H1 (cell line): ENCODE results near the gene CACNG6. TPM values are rescaled to one million over a fixed set of nuclear protein-coding genes. Genes with fewer than 3 reads are reported as not detected.

Experiments
- CTCF ChIA-PET: fragments of 300-600 bp; sonication (Branson Sonifier 250); formaldehyde crosslinking; loops from one replicate; lab custom pipeline; 2021; ENCODE audit not compliant: partially characterized antibody; lab: Charles Lee
- POLR2A ChIA-PET: fragments of 300-600 bp; sonication (Branson Sonifier 250); formaldehyde crosslinking; loops from one replicate; lab custom pipeline; 2021; ENCODE audit warnings: inconsistent platforms; ENCODE audit not compliant: partially characterized antibody; lab: Charles Lee
- DNase-seq, 2 experiments: peaks; one replicate each; pipeline versions ENCODE4 v3.0.0 to v3.0.0-alpha.2; 2010 to 2022; ENCODE audit warnings: low spot score in 2 of 2, low read depth in 1 of 2, mixed read lengths in 1 of 2
- FAIRE-seq: peaks from 2 replicates; lab custom pipeline; 2011; peaks lifted over from hg19 to GRCh38; lab: Jason Lieb, UNC
- H2AFZ ChIP-seq: 2 replicates; pipeline ENCODE4 v1.8.1; 2012; ENCODE audit warnings: low read length, inconsistent platforms
- H2AK5ac ChIP-seq: 2 replicates; pipeline ENCODE4 v1.6.1; 2013; ENCODE audit warnings: low read depth, low read length
- H2BK120ac ChIP-seq: replicated peaks from 2 replicates; pipeline ENCODE3; 2013; ENCODE audit warnings: low read depth, low read length, inconsistent platforms
- H2BK12ac ChIP-seq: 2 replicates; pipeline ENCODE4 v1.6.1; 2013; ENCODE audit warnings: low read depth, low read length
- H2BK15ac ChIP-seq: 2 replicates; pipeline ENCODE4 v1.6.1; 2013; ENCODE audit warnings: low read length
- H2BK20ac ChIP-seq: 2 replicates; pipeline ENCODE4 v1.6.1; 2013; ENCODE audit warnings: low read length
- H2BK5ac ChIP-seq: 2 replicates; pipeline ENCODE4 v1.6.1; 2013; ENCODE audit warnings: low read depth, low read length
- H3K14ac ChIP-seq: 2 replicates; pipeline ENCODE4 v1.6.1; 2013; ENCODE audit warnings: inconsistent platforms; ENCODE audit not compliant: insufficient read length
- H3K18ac ChIP-seq: 2 replicates; pipeline ENCODE4 v1.6.1; 2013; ENCODE audit warnings: low read length; ENCODE audit errors: extremely low read depth
- H3K23ac ChIP-seq: 2 replicates; pipeline ENCODE4 v1.6.1; 2013; ENCODE audit warnings: inconsistent platforms; ENCODE audit not compliant: insufficient read length
- H3K23me2 ChIP-seq: 2 replicates; pipeline ENCODE4 v1.6.1; 2013; ENCODE audit warnings: low read depth, low read length
- H3K27ac ChIP-seq: 2 replicates; pipeline ENCODE4 v1.6.1; 2011; ENCODE audit warnings: low read depth, low read length, inconsistent platforms
- H3K27me3 ChIP-seq, 4 experiments: replicated peaks in 1 of 4; 1 replicate in 1 of 4; 2 replicates in 3 of 4; pipeline versions ENCODE4 v1.6.1 to v1.8.1; 2011 to 2013; ENCODE audit warnings: low read length in 3 of 4, mild to moderate bottlenecking in 3 of 4, inconsistent platforms in 2 of 4, mixed read lengths in 2 of 4, moderate library complexity in 1 of 4; ENCODE audit not compliant: control insufficient read depth in 3 of 4, insufficient read depth in 3 of 4; ENCODE audit errors: extremely low read depth in 1 of 4
- H3K36me3 ChIP-seq, 4 experiments: 2 replicates each; pipeline versions ENCODE4 v1.6.1 to v1.8.1; 2011 to 2013; ENCODE audit warnings: mild to moderate bottlenecking in 4 of 4, low read length in 3 of 4, moderate library complexity in 2 of 4, control low read depth in 1 of 4, inconsistent platforms in 1 of 4; ENCODE audit not compliant: insufficient read depth in 4 of 4, control insufficient read depth in 2 of 4
- H3K4ac ChIP-seq: replicated peaks from 2 replicates; pipeline ENCODE3; 2013; ENCODE audit warnings: low read length, low read depth, mixed read lengths, inconsistent platforms; ENCODE audit not compliant: insufficient read length
- H3K4me1 ChIP-seq, 4 experiments: replicated peaks in 1 of 4; 1 replicate in 1 of 4; 2 replicates in 3 of 4; pipeline versions ENCODE4 v1.6.1 to v1.8.1; 2011 to 2013; ENCODE audit warnings: low read length in 3 of 4, inconsistent platforms in 2 of 4, mixed read lengths in 1 of 4; ENCODE audit not compliant: insufficient read depth in 4 of 4, control insufficient read depth in 3 of 4
- H3K4me2 ChIP-seq, 2 experiments: 2 replicates each; pipeline versions ENCODE4 v1.6.1 to v1.8.1; 2011 to 2013; ENCODE audit warnings: low read depth in 2 of 2, low read length in 2 of 2, control low read depth in 1 of 2, inconsistent platforms in 1 of 2, mild to moderate bottlenecking in 1 of 2; ENCODE audit not compliant: insufficient read depth in 1 of 2
- H3K4me3 ChIP-seq, 4 experiments: fragments of 200-600, 300-600 bp in 1 of 4; sonication (generic), shearing (Covaris generic), sonication (Bioruptor Twin) in 1 of 4; 2 replicates each; pipeline versions ENCODE4 v1.5.1 to v1.8.1; 2011 to 2016; ENCODE audit warnings: low read length in 4 of 4, low read depth in 3 of 4, control low read depth in 2 of 4, inconsistent platforms in 2 of 4, mild to moderate bottlenecking in 2 of 4, mixed read lengths in 1 of 4, moderate library complexity in 1 of 4; ENCODE audit not compliant: insufficient read depth in 2 of 4; ENCODE audit errors: extremely low read depth in 1 of 4
- H3K56ac ChIP-seq: replicated peaks from 2 replicates; pipeline ENCODE3; 2013; ENCODE audit warnings: low read depth, mild to moderate bottlenecking, mixed read lengths, low read length, inconsistent platforms; ENCODE audit not compliant: insufficient read length
- H3K79me1 ChIP-seq: 2 replicates; pipeline ENCODE4 v1.6.1; 2013; ENCODE audit warnings: low read depth, low read length, control low read depth
- H3K79me2 ChIP-seq, 2 experiments: 2 replicates each; pipeline versions ENCODE4 v1.6.1 to v1.8.1; 2012 to 2013; ENCODE audit warnings: low read length in 2 of 2, mild to moderate bottlenecking in 2 of 2, inconsistent platforms in 1 of 2; ENCODE audit not compliant: insufficient read depth in 2 of 2, control insufficient read depth in 1 of 2
- H3K9ac ChIP-seq, 4 experiments: replicated peaks in 1 of 4; 1 replicate in 1 of 4; 2 replicates in 3 of 4; pipeline versions ENCODE4 v1.6.1 to v1.8.1; 2011 to 2013; ENCODE audit warnings: low read depth in 3 of 4, low read length in 3 of 4, control low read depth in 2 of 4, mild to moderate bottlenecking in 2 of 4, moderate library complexity in 2 of 4, inconsistent platforms in 1 of 4; ENCODE audit errors: extremely low read depth in 1 of 4
- H3K9me3 ChIP-seq, 2 experiments: 2 replicates each; pipeline versions ENCODE4 v1.6.1 to v1.8.1; 2012 to 2013; ENCODE audit warnings: mild to moderate bottlenecking in 2 of 2, moderate library complexity in 2 of 2, control low read depth in 1 of 2, inconsistent platforms in 1 of 2, low read depth in 1 of 2, low read length in 1 of 2, mixed read lengths in 1 of 2; ENCODE audit not compliant: insufficient read depth in 2 of 2
- H4K20me1 ChIP-seq, 2 experiments: replicated peaks in 1 of 2; 2 replicates each; pipeline versions ENCODE3 to v1.8.1; 2011 to 2013; ENCODE audit warnings: inconsistent platforms in 2 of 2, low read length in 2 of 2, mild to moderate bottlenecking in 1 of 2; ENCODE audit not compliant: insufficient read depth in 2 of 2, control insufficient read depth in 1 of 2
- H4K5ac ChIP-seq: 2 replicates; pipeline ENCODE4 v1.6.1; 2013; ENCODE audit warnings: low read length, low read depth, mixed read lengths, inconsistent platforms; ENCODE audit not compliant: insufficient read length
- H4K8ac ChIP-seq: 2 replicates; pipeline ENCODE4 v1.8.0; 2013; ENCODE audit warnings: mild to moderate bottlenecking, moderate library complexity, low read length, inconsistent platforms; ENCODE audit not compliant: insufficient read depth; ENCODE audit errors: extremely low read depth
- H4K91ac ChIP-seq: replicated peaks from 2 replicates; pipeline ENCODE3; 2013; ENCODE audit warnings: low read length, mixed read lengths, inconsistent platforms; ENCODE audit not compliant: insufficient read length
- CBX5 ChIP-seq: fragments of 300-800, 300-1000 bp; sonication (generic); IDR thresholded peaks from 2 replicates; pipeline ENCODE4 v1.7.1; 2016; ENCODE audit warnings: antibody characterized with exemption, low read length, low read depth
- CTBP2 ChIP-seq: IDR thresholded peaks from 2 replicates; pipeline ENCODE4 v1.7.0; 2011; ENCODE audit warnings: borderline replicate concordance, mild to moderate bottlenecking, moderate library complexity, mixed read lengths, low read length; ENCODE audit not compliant: insufficient read depth, insufficient read length
- GTF2F1 ChIP-seq: IDR thresholded peaks from 2 replicates; pipeline ENCODE4 v1.6.1; 2012; ENCODE audit warnings: low read depth, low read length, improper control_type of control experiment, borderline replicate concordance
- MAX ChIP-seq: IDR thresholded peaks from 2 replicates; pipeline ENCODE4 v1.6.1; 2012; ENCODE audit warnings: inconsistent platforms
- PHF8 ChIP-seq: fragments of 200-600 bp; sonication (generic); conservative IDR thresholded peaks from 2 replicates; pipeline ENCODE4 v1.7.1; 2012; ENCODE audit warnings: low read depth, mild to moderate bottlenecking, inconsistent platforms, low read length, moderate library complexity
- RAD21 ChIP-seq, 2 experiments: IDR thresholded peaks in 1 of 2; conservative IDR thresholded peaks in 1 of 2; 2 replicates each; pipeline ENCODE4 v1.6.1; 2011; ENCODE audit warnings: low read depth in 2 of 2, low read length in 2 of 2, improper control_type of control experiment in 1 of 2, inconsistent platforms in 1 of 2, mild to moderate bottlenecking in 1 of 2, moderate library complexity in 1 of 2
- SIRT6 ChIP-seq: IDR thresholded peaks from one replicate; pipeline ENCODE4 v1.7.1; 2012; ENCODE audit warnings: low read length, inconsistent platforms
- SUZ12 ChIP-seq: fragments of 200-600 bp; sonication (generic); IDR thresholded peaks from 2 replicates; pipeline ENCODE4 v1.6.1; 2012; ENCODE audit warnings: mild to moderate bottlenecking, inconsistent platforms, low read length, moderate library complexity, mixed read lengths
- WGBS, 2 experiments: shearing (Covaris generic) in 1 of 2; methylation state at CpG; one replicate each; pipeline versions ENCODE4 v1.1.6 to v1.1.7; 2013 to 2015; ENCODE audit warnings: low lambda C conversion rate in 2 of 2, mixed read lengths in 2 of 2, inconsistent platforms in 1 of 2, low coverage in 1 of 2, missing lambda C conversion rate in 1 of 2; ENCODE audit not compliant: insufficient replicate concordance in 2 of 2, insufficient coverage in 1 of 2, insufficient read length in 1 of 2; ENCODE audit errors: extremely low coverage in 1 of 2, missing lambda C conversion rate in 1 of 2; 5-methylcytosine and 5-hydroxymethylcytosine counted together
- polyA plus RNA-seq, 7 experiments: library from polyadenylated mRNA; depleted of rRNA in 3 of 7; stranded (reverse) in 5 of 7; unstranded in 2 of 7; fragments of >200 nt in 5 of 7; fragments of 200-250 nt in 2 of 7; gene quantifications; 1 replicate in 5 of 7; 2 replicates in 1 of 7; 4 replicates in 1 of 7; pipeline versions ENCODE4 v1.2.1 to v1.2.3, GENCODE V29; 2011 to 2013; ENCODE audit warnings: missing spikeins in 2 of 7, mixed read lengths in 2 of 7
- total RNA-seq: library from RNA; stranded (reverse); fragmentation: NEBNext Ultra II Directional; extraction: Animal tissue kit (Norgen Biotek cat#: 25700); gene quantifications from 2 replicates; pipeline ENCODE4 v1.2.1, GENCODE V29; 2021

Gene CACNG6
- total and polyA plus RNA-seq, 2 of the 8 experiments (the other 6 are each of a cell fraction or from before 2014, with no cell fraction given) = 1.2 to 1.6 TPM

GRCh38 chr19:53989600-53990533 is 1.6 kb upstream of the CACNG6 start:
- peak overlapping the region; percentile 34 for H4K91ac ChIP-seq
- H4K20me1 ChIP-seq = no peaks in the 10 kb centered on the region
- no peak overlapping the region for H4K5ac ChIP-seq
- peak overlapping the region; percentile 26; the same call in 1 of the 2 replicates for H2AK5ac ChIP-seq
- TF ChIP-seq RAD21 (IDR thresholded peaks at IDR 0.05 in 1 of 2, conservative IDR thresholded peaks at IDR 0.05 in 1 of 2; ENCODE audit: low read depth in 2 of 2, low read length in 2 of 2) (no peak), CBX5 (no peak), GTF2F1 (no peak), MAX (no peak), CTBP2 (no peak), SUZ12 (no peak), PHF8 (no peak), SIRT6 (no peak)
- no peak overlapping the region for H3K56ac ChIP-seq
- H3K14ac ChIP-seq = no peak overlapping the region
- H2BK120ac ChIP-seq = no peak overlapping the region
- H3K18ac ChIP-seq = 0 out of 2 replicates have a peak overlapping the region, but pooled peaks have one; percentile 38
- no peaks in the 10 kb centered on the region for H3K9me3 ChIP-seq
- no peak overlapping the region for H3K4me3 ChIP-seq
- no peak overlapping the region for H2BK12ac ChIP-seq
- no peak overlapping the region for H3K23ac ChIP-seq
- H2BK20ac ChIP-seq = no peak overlapping the region
- H3K27me3 ChIP-seq = peaks cover 2 to 38% (median 27%) of the 10 kb centered on the region in 4 experiments
- H3K4me1 ChIP-seq = peaks cover 0 to 15% (median 7%) of the 10 kb centered on the region in 4 experiments; a peak in 6 of 7 replicates
- H3K36me3 ChIP-seq = no peaks in the 10 kb centered on the region
- no peaks in the 10 kb centered on the region for H3K79me2 ChIP-seq
- no peak overlapping the region for H3K9ac ChIP-seq
- DNase-seq (no peak), FAIRE-seq (no peak)
- H3K79me1 ChIP-seq = no peaks in the 10 kb centered on the region
- 83% methylated on average over 21 of the region's 22 CpGs; no CpG with 5 or more reads in 1 of the 2 experiments for WGBS, 2 experiments
- peaks cover 9% of the 10 kb centered on the region; the same call in 1 of the 2 replicates for H3K23me2 ChIP-seq
- POLR2A ChIA-PET = interaction anchor here (0.6 to 2.7 kb wide), 10 partner anchors 8 to 179 kb away, joined by 3 to 13 read pairs (median 4); partner anchors contain the start of genes PRPF31 and TFPT
- H3K4me2 ChIP-seq = no peak overlapping the region
- H3K4ac ChIP-seq = no peak overlapping the region
- CTCF ChIA-PET = interaction anchor here (1.1 to 1.2 kb wide), 2 partner anchors 27 to 38 kb away, joined by 3 to 4 read pairs; no protein-coding TSS in a partner anchor
- no peak overlapping the region for H4K8ac ChIP-seq
- H2BK15ac ChIP-seq = no peak overlapping the region
- no peak overlapping the region for H2AFZ ChIP-seq
- H2BK5ac ChIP-seq = no peak overlapping the region
- no peak overlapping the region for H3K27ac ChIP-seq
